Loucy (cell line): ENCODE results near the gene ALPK3.

ENCODE experiments used
- CTCF ChIP-seq: fragments of 200-600 bp; sonication (generic); conservative IDR thresholded peaks from 2 replicates; pipeline ENCODE4 v1.5.1; 2014; ENCODE audit warnings: mild to moderate bottlenecking, antibody characterized with exemption, low read length
- EZH2phosphoT487 ChIP-seq: fragments of 200-600 bp; IDR thresholded peaks from 2 replicates; pipeline ENCODE4 v1.6.1; 2018; ENCODE audit warnings: antibody characterized with exemption, mild to moderate bottlenecking, moderate library complexity, borderline replicate concordance

GRCh38 chr15:84775867-84776449, 41.2 kb upstream of the ALPK3 start:
- no peak for TF ChIP-seq CTCF
- TF ChIP-seq EZH2phosphoT487, result no peak
